ENCODE data around the gene MAST4.

The MAST4 gene

GRCh38 chr5:66987126-66987525 lies 390.9 kb downstream of the MAST4 start:
- Histone ChIP-seq H3K4me2 (ENCODE audit: low read length) (no peak overlapping the region), H3K4me1 (ENCODE audit: control insufficient read depth, low read length) (peaks cover 5% of the 10 kb centered on the region), H3K27me3 (ENCODE audit: control insufficient read depth, low read length) (peaks cover 16% of the 10 kb centered on the region), H3K9me3 (ENCODE audit: control insufficient read depth, insufficient read depth, low read length) (no peaks in the 10 kb centered on the region), H3K4me3 (ENCODE audit: low read length) (no peak overlapping the region), H3F3A (ENCODE audit: control insufficient read depth, insufficient read depth) (no peaks in the 10 kb centered on the region), H4K20me1 (ENCODE audit: control insufficient read depth, insufficient read depth, low read depth, low read length) (no peaks in the 10 kb centered on the region), H3K27ac (ENCODE audit: low read depth, low read length) (no peak overlapping the region), H3K79me2 (ENCODE audit: control insufficient read depth, low read length) (no peaks in the 10 kb centered on the region), H3K36me3 (ENCODE audit: control insufficient read depth, low read length) (no peaks in the 10 kb centered on the region), H3K9me2 (replicated peaks; ENCODE audit: control insufficient read depth, low read length) (no peaks in the 10 kb centered on the region)
- no peak for TF ChIP-seq CTCF (IDR thresholded peaks at IDR 0.05; ENCODE audit: low read depth, low read length, poor library complexity, severe bottlenecking)
- TF ChIP-seq EZH2phosphoT487 (IDR thresholded peaks at IDR 0.05; ENCODE audit: borderline replicate concordance, low read length) = no peak

- no peak overlapping the region for H3K27ac ChIP-seq (ENCODE audit: low read depth, low read length)
- H3K36me3 ChIP-seq (ENCODE audit: control insufficient read depth, low read length) = no peaks in the 10 kb centered on the region
- no peaks in the 10 kb centered on the region for H3K9me2 ChIP-seq (replicated peaks; ENCODE audit: control insufficient read depth, low read length)
- H3F3A ChIP-seq (ENCODE audit: control insufficient read depth, insufficient read depth) = no peaks in the 10 kb centered on the region
- no peak overlapping the region for H3K4me2 ChIP-seq (ENCODE audit: low read length)
- H3K27me3 ChIP-seq (ENCODE audit: control insufficient read depth, low read length) = peaks cover 16% of the 10 kb centered on the region
- H3K4me3 ChIP-seq (ENCODE audit: low read length) = no peak overlapping the region
- H3K4me1 ChIP-seq (ENCODE audit: control insufficient read depth, low read length) = peaks cover 5% of the 10 kb centered on the region
- H3K79me2 ChIP-seq (ENCODE audit: control insufficient read depth, low read length) = no peaks in the 10 kb centered on the region
- no peaks in the 10 kb centered on the region for H4K20me1 ChIP-seq (ENCODE audit: control insufficient read depth, insufficient read depth, low read depth, low read length)
- no peaks in the 10 kb centered on the region for H3K9me3 ChIP-seq (ENCODE audit: control insufficient read depth, insufficient read depth, low read length)
- TF ChIP-seq CTCF (IDR thresholded peaks at IDR 0.05; ENCODE audit: low read depth, low read length, poor library complexity, severe bottlenecking) = no peak
These were observed 391.3 kb downstream of the MAST4 start for GRCh38 chr5:66987540-66987939.

GRCh38 chr5:66987949-66988838 lies 392.0 kb downstream of the MAST4 start:
- H3K9me3 ChIP-seq (ENCODE audit: control insufficient read depth, insufficient read depth, low read length) = no peaks in the 10 kb centered on the region
- H3K79me2 ChIP-seq (ENCODE audit: control insufficient read depth, low read length) = no peaks in the 10 kb centered on the region
- H3K27ac ChIP-seq (ENCODE audit: low read depth, low read length) = no peak overlapping the region
- no peaks in the 10 kb centered on the region for H3K9me2 ChIP-seq (replicated peaks; ENCODE audit: control insufficient read depth, low read length)
- H3K4me3 ChIP-seq (ENCODE audit: low read length) = no peak overlapping the region
- H3F3A ChIP-seq (ENCODE audit: control insufficient read depth, insufficient read depth) = no peaks in the 10 kb centered on the region
- H4K20me1 ChIP-seq (ENCODE audit: control insufficient read depth, insufficient read depth, low read depth, low read length) = no peaks in the 10 kb centered on the region
- no peak overlapping the region for H3K4me2 ChIP-seq (ENCODE audit: low read length)
- no peak for TF ChIP-seq EZH2phosphoT487 (IDR thresholded peaks at IDR 0.05; ENCODE audit: borderline replicate concordance, low read length)
- TF ChIP-seq CTCF (IDR thresholded peaks at IDR 0.05; ENCODE audit: low read depth, low read length, poor library complexity, severe bottlenecking) = peak; percentile 78
- H3K27me3 ChIP-seq (ENCODE audit: control insufficient read depth, low read length) = peaks cover 18% of the 10 kb centered on the region
- peaks cover 5% of the 10 kb centered on the region for H3K4me1 ChIP-seq (ENCODE audit: control insufficient read depth, low read length)
- H3K36me3 ChIP-seq (ENCODE audit: control insufficient read depth, low read length) = no peaks in the 10 kb centered on the region

All from DOHH2 (cell line).